HG03342 (cell line): ENCODE data around the gene NCF4.
A peak's percentile ranks its signal among the peaks of the same experiment; 100 is the strongest.

Source experiments
- ATAC-seq: cut with Tn5 transposase; IDR thresholded peaks from one replicate; pipeline ENCODE4 v1.9.1; 2021; ENCODE audit warnings: mild to moderate bottlenecking, moderate library complexity; ENCODE audit not compliant: unreplicated experiment

The NCF4 gene

DNA sequence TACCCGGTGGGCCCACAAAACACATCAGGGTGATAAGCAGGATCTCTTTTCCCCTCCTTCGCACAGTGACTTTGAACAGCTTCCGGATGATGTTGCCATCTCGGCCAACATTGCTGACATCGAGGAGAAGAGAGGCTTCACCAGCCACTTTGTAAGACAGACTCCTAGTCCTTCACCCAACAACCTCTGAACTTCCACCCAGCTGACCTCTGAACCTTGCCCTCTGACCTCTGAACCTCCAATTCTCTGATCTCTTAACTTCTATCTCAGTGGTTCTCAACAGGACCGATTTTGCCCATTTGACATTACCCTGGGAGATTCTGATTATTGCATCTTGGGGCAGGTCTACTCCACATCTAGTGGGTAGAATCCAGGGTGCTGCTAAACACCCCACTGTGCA lies 3.2 kb downstream of the NCF4 start:
- no peak for ATAC-seq

DNA sequence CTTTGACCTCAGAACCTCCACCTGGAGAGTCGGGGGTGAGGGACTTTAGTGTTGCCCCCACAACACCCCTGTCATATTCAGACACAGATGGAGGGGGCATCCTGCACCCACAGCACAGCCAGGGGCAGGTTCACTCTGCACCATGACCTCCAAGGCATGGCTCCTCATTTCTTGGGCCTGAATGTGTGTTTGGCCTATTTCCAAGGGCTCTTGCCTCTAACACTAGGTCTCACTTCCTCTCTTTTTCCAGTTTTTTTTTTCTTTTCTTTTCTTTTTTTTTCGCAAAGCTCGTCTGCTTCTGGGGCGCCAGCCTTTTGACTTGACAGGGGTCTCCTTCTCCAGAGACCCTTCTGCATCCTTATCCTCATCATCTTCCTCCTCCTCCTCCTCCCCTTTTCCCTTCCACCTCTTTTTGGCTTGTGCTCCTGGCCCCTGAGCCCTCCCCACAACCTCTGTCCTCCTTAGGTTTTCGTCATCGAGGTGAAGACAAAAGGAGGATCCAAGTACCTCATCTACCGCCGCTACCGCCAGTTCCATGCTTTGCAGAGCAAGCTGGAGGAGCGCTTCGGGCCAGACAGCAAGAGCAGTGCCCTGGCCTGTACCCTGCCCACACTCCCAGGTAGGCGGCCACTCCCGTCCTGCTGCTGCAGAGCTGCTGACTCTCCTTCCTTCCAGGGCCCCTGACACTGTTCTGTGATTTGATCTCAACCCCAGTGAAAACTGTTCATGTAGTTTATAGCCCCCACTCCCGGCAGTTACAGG lies 3.8 kb downstream of the NCF4 start:
- no peak for ATAC-seq

DNA sequence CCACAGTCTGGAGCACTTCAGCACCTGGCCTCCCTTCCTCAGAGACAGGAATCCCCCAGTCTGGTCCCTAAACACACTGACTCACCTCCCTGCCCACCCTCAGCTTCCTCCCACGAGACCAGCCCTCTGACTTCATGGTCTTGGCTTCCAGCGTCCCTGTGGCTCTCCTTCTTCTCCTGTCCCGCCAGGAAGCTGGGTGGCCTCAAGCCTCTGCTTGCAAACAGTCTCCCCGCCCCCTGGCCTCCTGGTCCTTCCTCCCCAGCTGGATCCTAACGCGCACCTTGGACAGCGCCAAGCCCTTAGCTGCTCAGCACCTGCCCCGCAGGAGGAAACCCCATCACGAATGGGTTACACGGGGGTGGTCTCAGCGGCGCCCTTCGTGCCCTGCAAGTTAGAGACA lies 4.5 kb downstream of the NCF4 start:
- no peak for ATAC-seq

DNA sequence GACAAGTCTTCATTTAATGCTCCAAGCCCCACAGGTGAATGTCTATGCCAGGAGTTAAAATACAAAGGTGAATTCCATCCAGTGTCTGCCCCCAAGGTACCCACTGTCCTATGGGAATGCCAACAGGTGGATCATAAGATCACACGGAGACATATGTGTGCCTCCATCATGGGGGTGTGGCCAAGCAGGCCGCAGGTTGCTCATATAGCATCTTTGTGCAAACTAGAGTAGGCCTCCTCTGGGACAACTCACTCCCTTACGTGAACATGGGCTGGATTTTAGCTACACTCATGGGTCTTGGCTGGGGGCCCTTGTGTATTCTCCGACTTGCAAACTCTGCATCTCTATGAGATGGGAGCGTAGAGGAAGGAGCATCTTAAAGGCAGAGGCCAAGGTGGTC lies 6.9 kb downstream of the NCF4 start:
- ATAC-seq, result no peak

DNA sequence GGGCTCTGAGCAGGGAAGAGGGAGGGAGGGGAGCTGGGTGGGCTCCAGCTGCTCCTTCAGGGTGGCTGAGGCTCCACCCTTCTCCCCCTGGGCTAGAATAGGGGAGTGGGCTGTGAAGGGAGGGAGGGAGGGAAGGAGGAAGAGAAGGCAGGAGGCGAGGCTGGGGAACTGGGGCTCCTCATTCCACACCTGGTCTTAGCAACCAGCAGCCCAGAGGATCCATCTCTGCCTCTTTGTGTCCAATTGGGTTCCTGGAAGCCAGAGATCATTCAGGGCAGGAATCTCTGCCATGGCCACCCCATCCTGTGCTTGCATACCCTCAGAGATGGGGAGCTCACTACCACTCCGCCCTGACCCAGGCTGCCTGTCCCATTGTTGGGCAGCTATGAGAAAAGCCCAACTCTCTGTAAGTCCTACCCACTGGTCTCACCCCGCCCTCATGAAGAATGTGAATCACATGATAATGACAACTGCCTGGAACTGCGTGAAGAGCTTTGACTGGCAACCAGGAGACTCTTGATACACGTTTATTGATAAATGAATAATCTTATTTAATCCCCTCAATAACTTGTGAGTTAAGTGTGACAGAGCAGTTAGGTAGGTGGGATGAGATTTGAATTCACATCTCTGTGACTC lies 7.9 kb downstream of the NCF4 start:
- no peak for ATAC-seq

DNA sequence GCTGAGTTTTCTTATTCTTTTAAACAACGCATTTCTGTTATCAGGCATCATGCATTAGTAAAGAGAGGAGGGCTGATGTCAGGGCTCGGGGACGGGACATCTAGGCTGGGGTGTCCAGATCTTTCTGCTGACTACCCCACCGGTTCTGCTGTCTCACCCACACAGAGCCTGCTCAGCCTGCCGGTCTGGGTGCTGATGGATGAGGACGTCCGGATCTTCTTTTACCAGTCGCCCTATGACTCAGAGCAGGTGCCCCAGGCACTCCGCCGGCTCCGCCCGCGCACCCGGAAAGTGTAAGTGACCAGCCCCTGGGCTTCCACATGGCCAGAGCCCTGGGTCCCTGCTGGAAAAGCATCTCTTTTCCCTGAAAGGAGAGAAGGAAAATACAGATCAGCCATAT lies 9.4 kb downstream of the NCF4 start:
- no peak for ATAC-seq

DNA sequence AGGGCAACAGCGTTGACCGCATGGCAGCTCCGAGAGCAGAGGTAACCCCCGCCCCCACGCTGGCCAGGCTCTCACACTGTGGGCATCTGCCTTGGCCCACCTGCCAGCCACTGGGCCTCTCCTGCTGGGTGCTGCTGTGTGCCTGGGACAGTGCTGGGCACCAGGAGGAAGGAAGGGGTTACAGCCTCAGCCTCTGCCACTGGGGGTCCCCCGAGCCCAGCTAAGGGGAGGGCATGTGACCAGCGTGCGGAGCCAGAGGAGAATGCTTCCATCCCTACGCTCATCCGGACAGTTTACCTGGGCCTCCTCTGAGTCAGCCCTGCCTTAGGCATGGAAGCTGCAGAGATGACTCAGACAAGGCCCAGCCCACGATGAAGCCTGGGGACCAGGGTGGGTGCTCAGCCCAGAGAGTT lies 10.9 kb downstream of the NCF4 start:
- ATAC-seq, result no peak

DNA sequence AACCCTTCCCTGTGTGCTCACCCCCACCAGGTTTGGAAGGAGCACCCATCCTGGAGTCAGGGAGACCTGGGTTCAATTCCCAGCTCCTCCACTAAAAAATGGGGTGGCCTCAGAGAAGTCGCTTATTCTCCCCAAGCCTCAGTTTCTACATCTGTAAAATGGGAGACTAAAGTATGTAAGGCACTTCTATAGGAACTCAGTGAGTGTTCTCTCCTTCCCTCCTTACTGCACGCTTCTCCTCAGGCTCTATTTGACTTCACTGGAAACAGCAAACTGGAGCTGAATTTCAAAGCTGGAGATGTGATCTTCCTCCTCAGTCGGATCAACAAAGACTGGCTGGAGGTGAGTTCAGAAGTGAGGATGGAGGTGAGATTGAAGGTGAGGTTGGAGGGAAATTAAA lies 11.3 kb downstream of the NCF4 start:
- ATAC-seq, result no peak

DNA sequence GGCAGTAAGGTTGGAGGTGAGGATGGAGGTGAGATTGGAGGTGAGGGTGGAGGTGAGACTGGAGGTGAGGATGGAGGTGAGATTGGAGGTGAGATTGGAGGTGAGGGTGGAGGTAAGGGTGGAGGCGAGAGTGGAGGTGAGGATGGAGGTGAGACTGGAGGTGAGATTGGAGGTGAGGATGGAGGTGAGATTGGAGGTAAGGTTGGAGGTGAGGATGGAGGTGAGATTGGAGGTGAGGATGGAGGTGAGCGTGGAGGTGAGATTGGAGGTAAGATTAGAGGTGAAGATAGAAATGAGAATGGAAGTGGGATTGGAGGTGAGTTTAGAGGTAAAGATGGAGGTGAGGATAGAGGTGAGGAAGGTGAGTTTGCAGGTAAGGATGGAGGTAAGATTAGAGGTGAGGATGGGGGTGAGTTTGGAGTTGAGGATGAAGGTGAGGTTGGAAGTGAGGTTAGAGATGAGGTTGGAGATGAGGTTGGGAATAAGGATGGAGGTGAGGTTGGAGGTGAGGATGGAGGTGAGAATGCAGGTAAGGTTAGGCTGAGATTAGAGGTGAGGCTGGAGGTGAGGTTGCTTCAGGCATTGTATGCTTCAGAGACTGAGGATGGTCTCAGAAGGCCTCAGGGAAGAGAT lies 12.2 kb downstream of the NCF4 start:
- no peak for ATAC-seq

DNA sequence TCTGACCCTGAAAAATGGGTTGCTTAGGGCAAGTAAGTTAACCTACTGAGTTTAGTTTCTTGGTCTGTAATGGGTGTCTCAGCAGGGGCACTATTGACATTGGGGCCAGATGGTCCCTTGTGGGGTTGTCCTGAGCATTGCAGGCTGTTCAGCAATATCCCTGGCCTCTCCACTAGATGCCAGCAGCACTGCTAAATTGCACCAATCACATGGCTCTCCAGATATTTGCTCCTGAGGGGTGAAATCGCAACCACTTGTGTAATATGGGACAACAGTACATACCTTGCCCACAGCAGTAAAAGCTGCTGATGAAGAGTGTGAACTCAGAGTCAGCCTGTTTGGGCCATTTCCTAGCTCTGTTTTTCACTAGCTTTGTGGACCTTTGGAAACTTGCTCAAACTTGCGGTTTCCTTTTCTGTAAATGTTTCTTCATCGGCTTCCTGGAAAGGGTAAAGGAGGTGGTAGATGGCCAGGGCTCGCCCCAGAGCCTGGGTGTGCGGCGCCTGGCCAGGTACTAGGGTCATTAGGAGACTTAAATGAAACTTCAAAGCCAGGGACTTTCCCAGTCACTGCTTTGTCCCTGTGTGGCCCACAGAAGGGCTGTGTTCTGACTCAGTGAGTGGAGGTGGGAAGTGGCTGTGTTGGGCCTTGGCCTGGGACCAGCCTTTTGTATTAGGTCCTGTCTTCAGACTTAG lies 13.0 kb downstream of the NCF4 start:
- ATAC-seq, result peak; percentile 68

DNA sequence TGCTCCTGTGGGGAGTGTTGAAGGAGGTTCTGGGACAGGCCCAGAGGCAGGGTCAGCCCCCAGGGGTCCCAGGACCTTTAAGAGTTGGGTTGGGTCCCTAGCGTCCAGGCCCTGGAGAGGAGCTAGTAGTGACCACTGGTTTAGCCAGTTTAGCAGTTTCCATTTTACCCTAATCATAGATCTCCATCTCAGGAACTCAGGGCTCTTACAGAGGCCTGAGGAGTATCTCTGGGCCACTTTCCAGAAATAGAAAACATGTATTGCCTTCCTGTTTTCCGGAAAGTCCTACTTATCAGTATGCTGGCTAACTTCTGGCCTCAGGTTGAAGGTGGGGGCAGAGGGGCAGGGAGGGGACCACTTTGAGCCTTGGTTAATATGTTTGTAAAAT lies 13.5 kb downstream of the NCF4 start:
- no peak for ATAC-seq

DNA sequence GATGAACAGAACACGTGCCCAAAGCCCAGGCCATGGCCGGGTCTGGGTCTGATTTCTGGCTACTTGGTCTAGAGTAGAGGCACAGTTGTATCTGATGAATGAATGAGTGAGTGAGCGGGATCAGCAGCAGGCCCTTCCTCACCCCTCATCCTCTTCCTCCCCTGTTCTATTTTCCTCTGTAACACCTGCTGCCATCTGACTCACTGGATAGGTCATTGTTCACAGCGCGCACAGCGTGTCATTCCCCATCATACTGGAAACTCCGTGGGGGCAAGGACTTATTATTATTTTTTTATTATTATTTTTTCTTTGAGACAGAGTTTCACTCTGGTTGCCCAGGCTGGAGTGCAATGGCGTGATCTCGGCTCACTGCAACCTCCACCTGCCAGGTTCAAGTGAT lies 13.9 kb downstream of the NCF4 start:
- ATAC-seq, result no peak

DNA sequence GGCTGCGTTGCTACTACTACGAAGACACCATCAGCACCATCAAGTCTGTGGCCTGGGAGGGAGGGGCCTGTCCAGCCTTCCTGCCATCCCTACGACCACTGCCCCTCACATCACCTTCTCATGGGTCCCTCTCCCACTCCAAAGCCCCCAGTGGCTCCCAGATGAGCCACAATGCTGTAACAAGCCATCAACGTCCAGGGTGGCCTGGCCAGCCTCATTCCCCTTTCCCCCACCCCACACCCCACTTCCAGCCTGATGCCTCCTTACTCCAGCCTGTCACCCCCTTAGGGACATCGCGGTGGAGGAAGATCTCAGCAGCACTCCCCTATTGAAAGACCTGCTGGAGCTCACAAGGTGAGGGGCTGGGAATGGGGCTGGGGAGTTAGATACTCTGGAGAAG lies 14.9 kb downstream of the NCF4 start:
- ATAC-seq, result no peak

DNA sequence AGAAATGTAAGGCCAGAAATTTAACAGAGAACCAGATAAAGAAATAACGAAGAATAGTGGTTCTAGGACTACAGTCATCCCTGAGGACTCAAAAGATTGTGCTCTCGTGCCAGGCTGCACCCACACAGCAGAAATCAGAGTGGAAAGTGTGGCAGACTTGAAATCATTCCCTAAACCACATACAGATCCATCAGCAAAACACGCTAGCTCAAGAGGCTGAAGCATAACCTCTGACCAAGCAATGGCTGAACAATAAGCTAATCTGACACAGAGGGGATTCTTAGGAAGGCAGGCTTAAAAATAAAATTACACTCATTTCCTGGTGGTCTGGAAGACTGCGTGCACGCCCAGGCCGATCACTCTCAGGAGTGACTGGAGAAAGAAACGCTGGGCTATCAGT lies 19.0 kb downstream of the NCF4 start:
- ATAC-seq, result no peak

DNA sequence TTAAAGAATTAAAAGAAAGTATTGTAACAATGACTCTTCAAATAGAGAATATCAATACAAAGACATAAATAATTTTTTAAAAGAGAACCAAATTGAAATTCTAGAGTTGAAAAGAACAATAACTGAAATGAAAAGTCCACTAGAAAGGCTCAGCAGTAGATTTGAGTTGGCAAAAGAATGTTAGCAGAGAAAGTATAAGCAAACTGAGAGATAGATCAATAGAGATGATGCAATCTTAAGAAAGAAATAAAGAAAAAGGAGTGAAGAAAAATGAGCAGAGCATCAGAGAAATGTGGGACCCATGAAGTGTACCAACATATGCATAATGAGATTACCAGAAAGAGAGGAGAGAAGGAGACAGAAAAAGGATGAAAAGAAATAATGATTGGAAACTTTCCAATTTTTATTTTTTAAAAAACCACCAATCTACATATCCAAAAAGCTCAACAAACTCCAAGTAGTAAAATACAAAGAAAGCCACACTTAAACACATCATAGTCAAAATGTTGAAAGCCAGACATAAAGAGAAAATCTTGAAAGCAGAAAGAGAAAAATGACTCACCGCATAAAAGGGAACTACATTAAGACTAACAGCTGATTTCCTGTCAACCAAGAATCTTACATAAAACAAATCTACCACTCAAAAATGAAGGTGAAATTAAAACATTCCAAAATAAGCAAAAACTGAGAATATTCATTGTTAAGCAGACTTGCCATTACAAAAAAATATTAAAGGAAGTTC lies 20.9 kb downstream of the NCF4 start:
- no peak for ATAC-seq

DNA sequence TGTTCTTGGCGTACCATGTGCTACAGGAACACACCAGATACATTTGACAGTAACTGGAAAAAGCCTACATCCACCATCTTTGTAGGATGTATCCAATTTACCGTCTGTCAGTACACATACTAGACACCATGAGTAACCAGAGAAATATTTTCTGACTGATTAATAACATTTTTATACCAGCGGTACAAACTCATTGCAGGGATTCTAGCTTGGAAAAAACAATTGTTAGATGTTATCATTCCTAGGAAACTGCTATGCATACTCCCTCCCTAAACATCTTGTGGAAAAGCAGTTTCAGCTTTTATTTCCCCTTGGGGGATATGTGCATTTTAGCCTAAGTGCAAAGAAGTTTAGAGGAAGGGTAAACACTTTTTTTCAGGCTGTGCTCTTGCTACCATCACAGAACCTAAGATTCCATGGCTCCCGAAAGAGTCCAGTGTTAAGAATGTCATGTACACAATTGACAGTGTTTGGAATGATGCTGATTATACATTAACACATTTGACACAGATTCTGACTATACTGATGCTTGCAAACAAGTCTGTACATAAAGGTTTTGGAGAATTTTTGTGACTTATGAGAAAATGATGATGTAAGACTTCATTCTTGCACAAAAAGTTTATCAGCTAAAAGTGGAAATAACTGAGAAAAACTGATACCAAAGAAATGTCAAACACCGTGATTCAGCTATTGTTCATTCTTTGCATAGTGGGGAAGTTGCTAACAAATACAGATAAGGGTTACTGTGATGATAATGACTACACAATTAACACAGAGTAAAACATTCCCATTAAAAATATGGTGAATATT lies 23.7 kb downstream of the NCF4 start:
- no peak for ATAC-seq

DNA sequence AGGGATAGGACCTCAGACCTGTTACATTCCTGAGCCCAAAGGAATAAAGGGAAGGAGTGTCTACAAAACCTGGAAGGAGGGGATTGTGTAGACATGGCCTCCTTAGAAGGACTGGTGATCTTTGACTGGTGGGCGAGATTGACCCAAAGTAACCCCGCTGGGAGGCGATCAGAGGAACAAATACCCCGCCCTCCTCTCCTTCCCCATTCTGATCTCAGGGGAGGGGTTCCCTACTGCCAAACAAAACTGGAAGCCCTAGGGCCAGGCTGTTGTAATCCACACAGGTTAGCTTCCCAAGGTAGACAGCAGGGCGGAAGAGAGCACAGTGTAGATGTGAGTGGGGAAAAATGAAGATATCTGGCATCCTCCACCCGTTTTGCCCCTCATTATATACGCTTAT lies 24.7 kb downstream of the NCF4 start:
- ATAC-seq, result no peak

DNA sequence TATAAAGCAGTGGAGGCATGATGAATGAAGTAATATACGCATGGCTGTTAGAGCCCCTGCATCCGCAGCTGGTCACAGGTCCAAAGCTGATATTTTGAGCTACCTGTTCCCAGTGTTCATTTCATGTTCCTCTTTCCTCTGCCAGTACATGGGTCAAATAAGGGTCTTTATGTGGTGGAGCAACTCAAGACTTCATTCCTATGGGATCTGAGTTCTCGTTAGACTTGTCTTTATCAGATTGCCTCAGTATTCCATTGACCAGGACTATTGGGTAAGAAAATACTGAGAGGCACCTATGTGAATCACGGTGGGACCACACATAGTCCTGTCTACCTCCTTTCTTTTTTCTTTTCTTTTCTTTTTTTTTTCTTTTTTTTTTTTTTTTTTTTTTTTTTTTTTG lies 25.2 kb downstream of the NCF4 start:
- no peak for ATAC-seq

DNA sequence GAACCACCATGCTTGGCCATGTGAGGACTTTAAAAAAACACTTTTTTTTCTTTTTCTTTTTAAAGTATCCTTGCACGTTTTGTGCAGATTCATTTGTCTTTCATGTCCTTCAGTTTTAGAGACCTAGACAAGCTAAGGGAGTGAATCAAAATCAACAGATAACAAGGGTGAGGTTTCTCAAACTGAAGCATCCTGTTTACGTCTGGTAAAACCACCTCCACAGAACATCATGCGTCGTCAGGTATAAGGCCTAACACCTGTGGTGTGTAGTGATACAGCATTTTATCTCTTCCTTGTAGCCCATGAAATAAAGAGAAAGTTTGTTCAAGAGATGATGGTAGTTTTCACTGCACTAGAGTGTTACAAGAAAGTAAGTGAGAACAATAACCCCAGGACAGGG lies 26.4 kb downstream of the NCF4 start:
- no peak for ATAC-seq

DNA sequence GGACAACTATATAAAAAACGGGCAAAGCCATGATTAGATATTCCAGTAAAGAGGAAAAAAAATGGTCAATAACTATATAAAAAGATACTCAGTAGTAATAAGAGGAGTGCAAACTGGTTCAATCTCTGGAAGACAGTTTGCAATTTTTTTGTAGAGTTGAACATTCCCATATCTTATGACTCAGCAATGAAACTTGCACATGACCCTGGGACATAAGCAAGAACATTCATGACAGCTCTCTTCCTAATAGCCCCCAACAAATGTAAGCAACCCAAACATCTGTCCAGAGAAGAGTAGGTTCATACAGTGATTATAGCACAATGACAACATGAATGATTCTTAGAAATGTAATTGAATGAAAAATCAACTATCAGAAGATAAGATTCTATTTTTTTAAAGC lies 30.8 kb downstream of the NCF4 start:
- ATAC-seq, result no peak
